Mesenchymal stem cell (in vitro differentiated cells and primary cell): Measurements from ENCODE around the gene MRPL55.
A peak's percentile ranks its signal among the peaks of the same experiment; 100 is the strongest.

Source experiments
- DNase-seq: peaks from one replicate; pipeline ENCODE4 v3.0.0-alpha.2; 2013
- H2AFZ ChIP-seq: one replicate; pipeline ENCODE4 v1.6.1; 2013; ENCODE audit warnings: low read depth, mild to moderate bottlenecking, control low read depth, inconsistent platforms, low read length, moderate library complexity
- H2AK5ac ChIP-seq: 2 replicates; pipeline ENCODE4 v1.6.1; 2013; ENCODE audit warnings: low read length, moderate library complexity, mild to moderate bottlenecking, inconsistent platforms; ENCODE audit not compliant: severe bottlenecking
- H2BK120ac ChIP-seq: one replicate; pipeline ENCODE4 v1.6.1; 2013; ENCODE audit warnings: low read depth, mild to moderate bottlenecking, inconsistent platforms, low read length, moderate library complexity
- H2BK12ac ChIP-seq, 2 experiments: one replicate each; pipeline ENCODE4 v1.6.1; 2013; ENCODE audit warnings: inconsistent platforms in 2 of 2, low read length in 2 of 2, mild to moderate bottlenecking in 2 of 2, moderate library complexity in 2 of 2, control low read depth in 1 of 2
- H2BK15ac ChIP-seq: one replicate; pipeline ENCODE4 v1.6.1; 2013; ENCODE audit warnings: mild to moderate bottlenecking, low read depth, inconsistent platforms; ENCODE audit not compliant: poor library complexity, severe bottlenecking
- H2BK5ac ChIP-seq: 2 replicates; pipeline ENCODE4 v1.6.1; 2013; ENCODE audit warnings: low read depth, mild to moderate bottlenecking, low read length, control low read depth, inconsistent platforms; ENCODE audit not compliant: poor library complexity, severe bottlenecking
- H3K14ac ChIP-seq, 2 experiments: one replicate each; pipeline ENCODE4 v1.6.1; 2013; ENCODE audit warnings: inconsistent platforms in 2 of 2, low read length in 2 of 2, control low read depth in 1 of 2, mild to moderate bottlenecking in 1 of 2, moderate library complexity in 1 of 2
- H3K18ac ChIP-seq, 2 experiments: one replicate each; pipeline ENCODE4 v1.6.1; 2013; ENCODE audit warnings: inconsistent platforms in 2 of 2, low read length in 2 of 2, control low read depth in 1 of 2, low read depth in 1 of 2, mild to moderate bottlenecking in 1 of 2
- H3K23ac ChIP-seq, 2 experiments: one replicate each; pipeline ENCODE4 v1.6.1; 2013; ENCODE audit warnings: inconsistent platforms in 2 of 2, low read length in 2 of 2, mild to moderate bottlenecking in 2 of 2, moderate library complexity in 2 of 2, control low read depth in 1 of 2
- H3K27ac ChIP-seq: 2 replicates; pipeline ENCODE4 v1.5.1; 2013; ENCODE audit warnings: mild to moderate bottlenecking, moderate library complexity, low read length, control low read depth, inconsistent platforms; ENCODE audit not compliant: poor library complexity, severe bottlenecking
- H3K27me3 ChIP-seq, 2 experiments: 2 replicates each; pipeline versions ENCODE4 v1.6.1 to v1.7.0; 2013; ENCODE audit warnings: low read length in 2 of 2, mild to moderate bottlenecking in 2 of 2, moderate library complexity in 2 of 2, control low read depth in 1 of 2, inconsistent platforms in 1 of 2; ENCODE audit not compliant: control insufficient read depth in 1 of 2, insufficient read depth in 1 of 2
- H3K36me3 ChIP-seq, 2 experiments: 2 replicates each; pipeline versions ENCODE4 v1.6.1 to v1.7.0; 2013; ENCODE audit warnings: low read length in 2 of 2, control low read depth in 1 of 2, inconsistent platforms in 1 of 2, low read depth in 1 of 2, mild to moderate bottlenecking in 1 of 2; ENCODE audit not compliant: insufficient read depth in 2 of 2, control insufficient read depth in 1 of 2
- H3K4ac ChIP-seq, 2 experiments: one replicate each; pipeline ENCODE4 v1.6.1; 2013; ENCODE audit warnings: inconsistent platforms in 2 of 2, low read length in 2 of 2, mild to moderate bottlenecking in 2 of 2, moderate library complexity in 2 of 2, control low read depth in 1 of 2, low read depth in 1 of 2
- H3K4me1 ChIP-seq: 2 replicates; pipeline ENCODE4 v1.6.1; 2013; ENCODE audit warnings: low read depth, low read length, control low read depth; ENCODE audit not compliant: control insufficient read depth, insufficient read depth
- H3K4me2 ChIP-seq: 2 replicates; pipeline ENCODE4 v1.6.1; 2013; ENCODE audit warnings: low read length, mild to moderate bottlenecking, inconsistent platforms; ENCODE audit not compliant: poor library complexity, severe bottlenecking
- H3K4me3 ChIP-seq, 2 experiments: 2 replicates each; pipeline versions ENCODE4 v1.5.1 to v1.7.0; 2013; ENCODE audit warnings: low read length in 2 of 2, mild to moderate bottlenecking in 2 of 2, control low read depth in 1 of 2, low read depth in 1 of 2; ENCODE audit not compliant: insufficient read depth in 1 of 2
- H3K79me1 ChIP-seq: replicated peaks from 2 replicates; pipeline ENCODE4 v1.6.1; 2013; ENCODE audit warnings: mild to moderate bottlenecking, control low read depth, low read length, inconsistent platforms; ENCODE audit not compliant: poor library complexity, severe bottlenecking
- H3K9ac ChIP-seq: 2 replicates; pipeline ENCODE4 v1.7.0; 2013; ENCODE audit warnings: mild to moderate bottlenecking, low read length, moderate library complexity
- H3K9me3 ChIP-seq: 2 replicates; pipeline ENCODE4 v1.7.0; 2013; ENCODE audit warnings: mild to moderate bottlenecking, low read length; ENCODE audit not compliant: control insufficient read depth
- H4K8ac ChIP-seq: one replicate; pipeline ENCODE4 v1.6.1; 2013; ENCODE audit warnings: inconsistent platforms, mild to moderate bottlenecking, low read length, moderate library complexity
- H4K91ac ChIP-seq: one replicate; pipeline ENCODE4 v1.6.1; 2013; ENCODE audit warnings: mild to moderate bottlenecking, low read length, inconsistent platforms
- WGBS: methylation state at CpG from one replicate; pipeline ENCODE4 v1.1.7; 2013; ENCODE audit warnings: mixed read lengths; 5-methylcytosine and 5-hydroxymethylcytosine counted together

The MRPL55 gene

GRCh38 chr1:228144193-228144992, 35.3 kb upstream of the MRPL55 start:
- no peak overlapping the region for H3K4ac ChIP-seq
- peak overlapping the region; percentile 26 for H3K9ac ChIP-seq
- no peak overlapping the region for H3K4me2 ChIP-seq
- H2AFZ ChIP-seq, result no peak overlapping the region
- H3K14ac ChIP-seq, result no peak overlapping the region
- H3K23ac ChIP-seq, result no peak overlapping the region
- peaks cover 35% of the 10 kb centered on the region for H3K79me1 ChIP-seq
- no peaks in the 10 kb centered on the region for H3K9me3 ChIP-seq
- no peak overlapping the region for H2BK12ac ChIP-seq
- H2BK120ac ChIP-seq, result no peak overlapping the region
- no peaks in the 10 kb centered on the region for H3K27me3 ChIP-seq
- no peak overlapping the region for H3K4me3 ChIP-seq
- H2AK5ac ChIP-seq, result no peak overlapping the region
- 97% methylated on average over 13 of the region's 16 CpGs for WGBS
- H3K4me1 ChIP-seq, result peaks cover 44% of the 10 kb centered on the region
- H3K36me3 ChIP-seq, result peaks cover 36 to 76% of the 10 kb centered on the region in 2 experiments
- H4K8ac ChIP-seq, result no peak overlapping the region
- H2BK5ac ChIP-seq, result no peak overlapping the region
- H4K91ac ChIP-seq, result peak overlapping the region; percentile 34
- H2BK15ac ChIP-seq, result no peak overlapping the region
- H3K18ac ChIP-seq, result no peak overlapping the region
- no peak for DNase-seq
- H3K27ac ChIP-seq, result no peak overlapping the region

DNA sequence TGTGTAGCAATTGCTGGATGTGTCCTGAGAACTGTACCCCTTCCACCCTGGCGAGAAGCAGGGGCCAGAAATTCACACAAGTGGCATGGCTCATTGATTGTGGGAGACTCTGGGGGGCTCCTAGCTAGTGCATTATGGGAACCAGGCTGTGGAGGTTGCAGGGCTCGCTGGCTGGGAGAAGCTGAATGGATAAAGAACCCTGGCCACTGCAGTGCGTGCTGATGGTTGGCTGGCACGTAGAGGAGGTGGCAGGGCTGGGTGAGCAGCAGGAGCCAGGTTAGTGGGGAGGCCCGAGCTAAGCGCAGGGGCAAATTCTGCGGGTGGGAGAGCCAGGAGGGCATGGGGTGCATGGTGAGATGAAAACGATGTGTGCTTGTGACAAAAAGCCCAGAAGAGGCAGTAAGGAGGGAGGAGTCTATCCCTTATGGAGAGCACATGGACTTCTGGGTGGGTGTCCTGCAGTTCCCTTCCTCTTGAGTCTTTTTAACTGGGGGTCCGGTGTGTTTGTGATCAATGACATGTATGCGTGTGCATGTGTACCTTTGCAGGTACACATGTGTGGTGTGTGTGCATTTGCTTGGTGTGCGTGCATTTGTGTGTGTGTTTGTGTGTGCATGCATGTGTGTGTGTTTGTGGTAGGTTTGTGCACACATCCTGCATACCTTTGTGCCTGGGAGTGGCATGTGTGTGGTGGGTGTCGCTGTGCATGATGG, 34.5 kb upstream of the MRPL55 start:
- WGBS, result 95% methylated on average over 12 of the region's 12 CpGs
- H3K79me1 ChIP-seq, result peaks cover 28% of the 10 kb centered on the region
- no peak overlapping the region for H3K27ac ChIP-seq
- no peaks in the 10 kb centered on the region for H3K9me3 ChIP-seq
- no peak overlapping the region for H3K4ac ChIP-seq
- peak overlapping the region; percentile 98 for H3K9ac ChIP-seq
- no peak overlapping the region for H3K4me3 ChIP-seq
- peak overlapping the region; percentile 34 for H4K91ac ChIP-seq
- H3K23ac ChIP-seq, result no peak overlapping the region
- H3K18ac ChIP-seq, result no peak overlapping the region
- H2BK5ac ChIP-seq, result no peak overlapping the region
- no peak overlapping the region for H3K4me2 ChIP-seq
- no peak for DNase-seq
- peaks cover 33 to 68% of the 10 kb centered on the region in 2 experiments for H3K36me3 ChIP-seq
- peaks cover 39% of the 10 kb centered on the region for H3K4me1 ChIP-seq
- H4K8ac ChIP-seq, result no peak overlapping the region
- no peaks in the 10 kb centered on the region for H3K27me3 ChIP-seq
- no peak overlapping the region for H2BK15ac ChIP-seq
- no peak overlapping the region for H2AK5ac ChIP-seq
- no peak overlapping the region for H2BK120ac ChIP-seq
- no peak overlapping the region for H2BK12ac ChIP-seq
- no peak overlapping the region for H2AFZ ChIP-seq
- no peak overlapping the region for H3K14ac ChIP-seq

DNA sequence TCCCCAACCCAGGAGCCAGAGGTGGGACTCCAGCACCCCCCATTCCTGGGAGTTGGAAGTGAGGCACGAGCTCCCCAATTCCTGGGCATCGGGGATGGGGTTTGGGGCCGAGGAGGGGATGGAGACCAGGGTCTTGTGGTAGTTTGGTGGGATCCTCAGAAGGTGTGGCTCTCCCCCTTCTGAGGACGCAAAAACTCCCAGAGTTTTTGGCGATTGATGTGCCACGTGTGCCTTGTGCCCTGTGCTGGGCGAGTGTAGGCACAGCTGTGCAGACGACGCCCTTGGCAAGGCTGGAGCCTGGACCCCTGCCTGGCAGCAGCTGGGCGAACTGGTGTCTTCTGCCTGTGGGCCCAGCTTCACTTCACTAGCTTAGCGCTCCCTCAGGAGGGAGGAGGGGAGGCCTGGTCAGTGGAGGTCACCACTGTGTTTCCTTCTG, 33.6 kb upstream of the MRPL55 start:
- Histone ChIP-seq H2BK5ac (no peak overlapping the region), H3K23ac (no peak overlapping the region), H4K91ac (no peak overlapping the region), H3K79me1 (peaks cover 20% of the 10 kb centered on the region), H3K4me3 (peak overlapping the region in 1 of 2 experiments; percentile 99), H2BK15ac (no peak overlapping the region), H3K9me3 (no peaks in the 10 kb centered on the region), H3K4me1 (peaks cover 39% of the 10 kb centered on the region), H2BK12ac (no peak overlapping the region), H3K36me3 (peaks cover 24 to 59% of the 10 kb centered on the region in 2 experiments), H3K27ac (no peak overlapping the region), H4K8ac (no peak overlapping the region), H2AK5ac (no peak overlapping the region), H3K4ac (no peak overlapping the region), H2AFZ (no peak overlapping the region), H3K9ac (peak overlapping the region; percentile 98), H3K27me3 (no peaks in the 10 kb centered on the region), H2BK120ac (no peak overlapping the region), H3K18ac (no peak overlapping the region), H3K4me2 (no peak overlapping the region), H3K14ac (no peak overlapping the region)
- 96% methylated on average over 11 of the region's 11 CpGs for WGBS
- DNase-seq, result no peak

- no peak overlapping the region for H3K27ac ChIP-seq
- H3K36me3 ChIP-seq, result peaks cover 19 to 54% of the 10 kb centered on the region in 2 experiments
- no peak for DNase-seq
- H3K4me1 ChIP-seq, result peaks cover 38% of the 10 kb centered on the region
- H3K23ac ChIP-seq, result no peak overlapping the region
- H2BK15ac ChIP-seq, result no peak overlapping the region
- H3K4me3 ChIP-seq, result peak overlapping the region in 1 of 2 experiments; percentile 99
- no peak overlapping the region for H2BK12ac ChIP-seq
- H3K79me1 ChIP-seq, result peaks cover 15% of the 10 kb centered on the region
- H3K9ac ChIP-seq, result peak overlapping the region; percentile 98
- H2AFZ ChIP-seq, result no peak overlapping the region
- no peaks in the 10 kb centered on the region for H3K9me3 ChIP-seq
- no peak overlapping the region for H3K4ac ChIP-seq
- no peaks in the 10 kb centered on the region for H3K27me3 ChIP-seq
- H2AK5ac ChIP-seq, result no peak overlapping the region
- no peak overlapping the region for H2BK5ac ChIP-seq
- peak overlapping the region; percentile 47 for H4K91ac ChIP-seq
- H3K14ac ChIP-seq, result no peak overlapping the region
- no peak overlapping the region for H2BK120ac ChIP-seq
- no peak overlapping the region for H3K18ac ChIP-seq
- WGBS, result 98% methylated on average over 15 of the region's 16 CpGs
- no peak overlapping the region for H3K4me2 ChIP-seq
- peak overlapping the region; percentile 33 for H4K8ac ChIP-seq
Measured at GRCh38 chr1:228142155-228142691, 33.1 kb upstream of the MRPL55 start.
